ENCODE measurements around the gene INCA1.

The INCA1 gene, protein sequence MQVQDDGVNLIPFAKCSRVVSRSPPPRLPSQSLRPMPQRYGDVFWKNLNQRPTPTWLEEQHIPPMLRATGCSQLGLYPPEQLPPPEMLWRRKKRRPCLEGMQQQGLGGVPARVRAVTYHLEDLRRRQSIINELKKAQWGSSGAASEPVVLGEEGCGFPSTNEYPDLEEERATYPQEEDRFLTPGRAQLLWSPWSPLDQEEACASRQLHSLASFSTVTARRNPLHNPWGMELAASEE

DNA sequence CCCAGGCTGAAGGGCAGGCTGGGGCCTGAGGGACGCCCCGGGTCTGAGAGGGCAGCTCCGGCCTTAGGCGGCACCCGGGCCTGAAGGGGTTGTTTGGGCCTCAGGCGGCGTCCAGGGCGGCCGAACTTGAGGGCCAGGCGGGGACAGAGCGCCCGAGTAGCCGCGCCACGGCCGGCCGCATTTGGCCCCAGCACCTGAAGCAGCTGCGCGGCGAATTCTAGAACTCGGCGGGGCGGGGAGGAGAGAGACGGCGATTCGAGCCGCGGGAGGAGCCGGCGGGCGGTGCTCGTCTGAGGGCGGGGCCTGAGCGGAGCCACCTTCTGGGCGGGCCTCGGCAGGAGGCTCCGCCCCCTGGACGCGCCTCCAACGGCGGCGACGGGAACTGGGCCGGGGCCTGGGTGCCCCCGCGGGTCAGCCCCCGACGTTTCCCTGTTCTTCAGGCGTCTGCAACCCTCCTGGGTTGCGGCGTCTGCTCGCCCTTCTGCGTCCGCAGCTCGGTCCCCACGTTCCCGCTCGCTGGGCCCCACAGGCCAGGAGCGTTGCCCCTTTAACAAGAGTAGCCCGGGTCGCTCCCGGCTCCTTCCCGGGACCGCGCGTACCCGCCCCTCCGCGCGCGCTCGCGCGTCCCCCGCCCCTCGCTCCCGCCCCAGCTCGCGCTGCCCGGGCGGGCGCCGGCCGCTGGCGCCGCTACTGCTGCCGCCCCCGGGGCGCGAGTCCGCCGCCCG is at the start of gene INCA1, which contains the start of gene KIF1C:
TSS of gene INCA1 (minus strand) at position 221 of the 725 bp plus-strand sequence. CDS start 3,085 bp downstream, outside the sequence.
TSS of gene KIF1C (plus strand) at position 649 of the 725 bp plus-strand sequence. CDS start 2,297 bp downstream, outside the sequence.
- no peaks in the 10 kb centered on the region for H3K27me3 ChIP-seq (ENCODE audit: control insufficient read depth in 2 of 2, insufficient read depth in 2 of 2, low read length in 2 of 2)
- H3K9ac ChIP-seq (ENCODE audit: low read depth in 1 of 2, low read length in 2 of 2), result peak within 1 kb of the TSS; percentile 90
- no peaks in the 10 kb centered on the region for H3K9me3 ChIP-seq (ENCODE audit: control insufficient read depth in 2 of 2, low read length in 2 of 2)
- peaks cover 19 to 20% of the 10 kb centered on the region in 2 donors for H3K36me3 ChIP-seq (ENCODE audit: control insufficient read depth in 2 of 2, insufficient read depth in 2 of 2, low read length in 2 of 2)
- peaks cover 22 to 25% of the 10 kb centered on the region in 2 donors for H3K4me1 ChIP-seq (ENCODE audit: control insufficient read depth in 2 of 2, insufficient read depth in 2 of 2, low read length in 2 of 2)
- peak within 1 kb of the TSS; percentile 93 to 98 for H3K4me3 ChIP-seq (ENCODE audit: low read length in 2 of 2)
- H3K27ac ChIP-seq (ENCODE audit: low read depth in 2 of 2, low read length in 2 of 2), result peak within 1 kb of the TSS; percentile 87 to 90

DNA sequence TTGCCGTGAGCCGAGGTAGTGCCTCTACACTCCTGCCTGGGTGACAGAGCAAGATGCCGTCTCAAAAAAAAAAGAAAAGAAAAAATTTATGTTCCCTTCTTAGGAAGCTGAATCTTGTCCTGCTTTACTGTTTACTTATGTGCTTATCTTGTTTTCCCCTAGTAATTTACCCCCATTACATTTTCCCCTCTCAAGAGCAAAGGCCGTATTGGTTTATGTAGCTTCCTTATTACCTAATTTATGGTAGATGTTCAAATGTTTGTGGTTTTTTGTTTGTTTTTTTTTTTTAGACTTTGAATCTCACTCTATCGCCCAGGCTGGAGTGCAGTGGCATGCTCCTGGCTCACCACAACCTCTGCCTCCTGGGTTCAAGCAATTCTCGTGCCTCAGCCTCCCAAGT is 48.2 kb upstream of the INCA1 start:
- peaks cover 21 to 22% of the 10 kb centered on the region in 2 donors for H3K4me1 ChIP-seq (ENCODE audit: control insufficient read depth in 2 of 2, insufficient read depth in 2 of 2, low read length in 2 of 2)
- no peak overlapping the region for H3K4me3 ChIP-seq (ENCODE audit: low read length in 2 of 2)
- no peaks in the 10 kb centered on the region for H3K9me3 ChIP-seq (ENCODE audit: control insufficient read depth in 2 of 2, low read length in 2 of 2)
- no peak overlapping the region for H3K9ac ChIP-seq (ENCODE audit: low read depth in 1 of 2, low read length in 2 of 2)
- no peaks in the 10 kb centered on the region for H3K36me3 ChIP-seq (ENCODE audit: control insufficient read depth in 2 of 2, insufficient read depth in 2 of 2, low read length in 2 of 2)
- H3K27ac ChIP-seq (ENCODE audit: low read depth in 2 of 2, low read length in 2 of 2), result peak overlapping the region; percentile 7 to 26
- no peaks in the 10 kb centered on the region for H3K27me3 ChIP-seq (ENCODE audit: control insufficient read depth in 2 of 2, insufficient read depth in 2 of 2, low read length in 2 of 2)

- Histone ChIP-seq H3K4me1 (ENCODE audit: control insufficient read depth in 2 of 2, insufficient read depth in 2 of 2, low read length in 2 of 2) (peaks cover 19 to 22% of the 10 kb centered on the region in 2 donors), H3K36me3 (ENCODE audit: control insufficient read depth in 2 of 2, insufficient read depth in 2 of 2, low read length in 2 of 2) (no peaks in the 10 kb centered on the region), H3K4me3 (ENCODE audit: low read length in 2 of 2) (no peak overlapping the region), H3K27ac (ENCODE audit: low read depth in 2 of 2, low read length in 2 of 2) (peak overlapping the region; percentile 7 to 26), H3K27me3 (ENCODE audit: control insufficient read depth in 2 of 2, insufficient read depth in 2 of 2, low read length in 2 of 2) (no peaks in the 10 kb centered on the region), H3K9me3 (ENCODE audit: control insufficient read depth in 2 of 2, low read length in 2 of 2) (no peaks in the 10 kb centered on the region), H3K9ac (ENCODE audit: low read depth in 1 of 2, low read length in 2 of 2) (peak overlapping the region in 1 of 2 donors; percentile 31)
These were observed 47.3 kb upstream of the INCA1 start for GRCh38 chr17:5044630-5045029.

- Histone ChIP-seq H3K36me3 (ENCODE audit: control insufficient read depth in 2 of 2, insufficient read depth in 2 of 2, low read length in 2 of 2) (no peaks in the 10 kb centered on the region), H3K9ac (ENCODE audit: low read depth in 1 of 2, low read length in 2 of 2) (no peak overlapping the region), H3K4me3 (ENCODE audit: low read length in 2 of 2) (no peak overlapping the region), H3K27me3 (ENCODE audit: control insufficient read depth in 2 of 2, insufficient read depth in 2 of 2, low read length in 2 of 2) (no peaks in the 10 kb centered on the region), H3K9me3 (ENCODE audit: control insufficient read depth in 2 of 2, low read length in 2 of 2) (no peaks in the 10 kb centered on the region), H3K27ac (ENCODE audit: low read depth in 2 of 2, low read length in 2 of 2) (no peak overlapping the region), H3K4me1 (ENCODE audit: control insufficient read depth in 2 of 2, insufficient read depth in 2 of 2, low read length in 2 of 2) (peaks cover 14 to 22% of the 10 kb centered on the region in 2 donors)
These were observed 46.2 kb upstream of the INCA1 start for GRCh38 chr17:5043524-5043923.

GRCh38 chr17:5042157-5043022 is 45.1 kb upstream of the INCA1 start:
- no peaks in the 10 kb centered on the region for H3K9me3 ChIP-seq (ENCODE audit: control insufficient read depth in 2 of 2, low read length in 2 of 2)
- H3K27ac ChIP-seq (ENCODE audit: low read depth in 2 of 2, low read length in 2 of 2), result peak overlapping the region; percentile 30 to 40
- H3K9ac ChIP-seq (ENCODE audit: low read depth in 1 of 2, low read length in 2 of 2), result peak overlapping the region; percentile 14 to 18
- H3K27me3 ChIP-seq (ENCODE audit: control insufficient read depth in 2 of 2, insufficient read depth in 2 of 2, low read length in 2 of 2), result no peaks in the 10 kb centered on the region
- peak overlapping the region; percentile 49 to 50 for H3K4me3 ChIP-seq (ENCODE audit: low read length in 2 of 2)
- no peaks in the 10 kb centered on the region for H3K36me3 ChIP-seq (ENCODE audit: control insufficient read depth in 2 of 2, insufficient read depth in 2 of 2, low read length in 2 of 2)
- H3K4me1 ChIP-seq (ENCODE audit: control insufficient read depth in 2 of 2, insufficient read depth in 2 of 2, low read length in 2 of 2), result peaks cover 14 to 19% of the 10 kb centered on the region in 2 donors

DNA sequence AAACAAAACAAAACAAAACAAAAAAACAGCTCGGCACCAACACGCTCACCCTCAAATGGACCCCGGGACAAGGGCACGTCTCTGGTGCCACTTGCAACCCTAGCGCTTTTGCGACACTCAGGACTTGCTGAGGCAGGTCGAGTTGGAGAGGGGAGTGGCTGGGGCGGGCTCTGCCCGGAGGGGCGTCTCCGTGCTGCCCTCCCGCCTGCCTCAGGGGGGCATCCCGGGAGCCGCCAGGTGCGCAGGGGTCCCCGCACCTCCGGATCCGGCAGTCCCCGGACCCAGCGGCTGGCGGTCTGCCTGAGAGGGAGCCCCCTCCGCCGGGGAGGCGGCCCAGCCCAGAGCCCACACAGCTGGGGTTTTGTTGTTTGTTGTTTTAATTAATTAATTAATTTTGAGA is 38.0 kb upstream of the INCA1 start, which contains the start of gene SLC52A1:
TSS of gene SLC52A1 (minus strand) at position 112 of the 400 bp plus-strand sequence. CDS start 820 bp downstream, outside the sequence.
- Histone ChIP-seq H3K36me3 (ENCODE audit: control insufficient read depth in 2 of 2, insufficient read depth in 2 of 2, low read length in 2 of 2) (no peaks in the 10 kb centered on the region), H3K4me3 (ENCODE audit: low read length in 2 of 2) (peak within 1 kb of the TSS; percentile 54 to 58), H3K9me3 (ENCODE audit: control insufficient read depth in 2 of 2, low read length in 2 of 2) (no peaks in the 10 kb centered on the region), H3K27ac (ENCODE audit: low read depth in 2 of 2, low read length in 2 of 2) (no peak within 1 kb of the TSS), H3K9ac (ENCODE audit: low read depth in 1 of 2, low read length in 2 of 2) (peak within 1 kb of the TSS in 1 of 2 donors; percentile 56), H3K4me1 (ENCODE audit: control insufficient read depth in 2 of 2, insufficient read depth in 2 of 2, low read length in 2 of 2) (peaks cover 4 to 6% of the 10 kb centered on the region in 2 donors), H3K27me3 (ENCODE audit: control insufficient read depth in 2 of 2, insufficient read depth in 2 of 2, low read length in 2 of 2) (no peaks in the 10 kb centered on the region)

DNA sequence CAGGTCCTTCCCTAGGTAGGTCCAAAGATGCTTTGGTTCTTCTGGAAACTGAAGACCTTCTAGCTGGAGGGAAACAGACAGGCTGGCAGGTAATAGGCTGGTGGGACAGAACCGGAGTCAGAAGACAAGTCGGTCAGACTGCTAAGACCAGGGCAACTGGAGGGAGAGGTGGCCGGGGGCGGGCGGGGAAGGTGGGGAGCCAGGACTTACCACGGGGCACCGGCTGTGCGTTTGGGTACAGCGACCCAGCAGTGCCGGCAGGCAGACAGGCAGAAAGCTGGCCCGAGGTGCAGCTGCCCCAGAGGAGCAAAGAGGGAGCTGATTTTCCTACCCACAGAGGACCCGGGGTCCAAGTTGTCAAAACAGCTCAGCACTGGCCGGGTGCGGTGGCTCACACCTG is 37.3 kb upstream of the INCA1 start:
- H3K9me3 ChIP-seq (ENCODE audit: control insufficient read depth in 2 of 2, low read length in 2 of 2), result no peaks in the 10 kb centered on the region
- H3K36me3 ChIP-seq (ENCODE audit: control insufficient read depth in 2 of 2, insufficient read depth in 2 of 2, low read length in 2 of 2), result no peaks in the 10 kb centered on the region
- H3K27ac ChIP-seq (ENCODE audit: low read depth in 2 of 2, low read length in 2 of 2), result no peak overlapping the region
- H3K4me1 ChIP-seq (ENCODE audit: control insufficient read depth in 2 of 2, insufficient read depth in 2 of 2, low read length in 2 of 2), result peaks cover 4 to 6% of the 10 kb centered on the region in 2 donors
- H3K9ac ChIP-seq (ENCODE audit: low read depth in 1 of 2, low read length in 2 of 2), result no peak overlapping the region
- no peaks in the 10 kb centered on the region for H3K27me3 ChIP-seq (ENCODE audit: control insufficient read depth in 2 of 2, insufficient read depth in 2 of 2, low read length in 2 of 2)
- no peak overlapping the region for H3K4me3 ChIP-seq (ENCODE audit: low read length in 2 of 2)

GRCh38 chr17:5034063-5034462 is 36.7 kb upstream of the INCA1 start:
- H3K4me1 ChIP-seq (ENCODE audit: control insufficient read depth in 2 of 2, insufficient read depth in 2 of 2, low read length in 2 of 2), result peaks cover 4 to 6% of the 10 kb centered on the region in 2 donors
- H3K4me3 ChIP-seq (ENCODE audit: low read length in 2 of 2), result no peak overlapping the region
- no peaks in the 10 kb centered on the region for H3K27me3 ChIP-seq (ENCODE audit: control insufficient read depth in 2 of 2, insufficient read depth in 2 of 2, low read length in 2 of 2)
- H3K9ac ChIP-seq (ENCODE audit: low read depth in 1 of 2, low read length in 2 of 2), result no peak overlapping the region
- no peaks in the 10 kb centered on the region for H3K9me3 ChIP-seq (ENCODE audit: control insufficient read depth in 2 of 2, low read length in 2 of 2)
- H3K27ac ChIP-seq (ENCODE audit: low read depth in 2 of 2, low read length in 2 of 2), result no peak overlapping the region
- no peaks in the 10 kb centered on the region for H3K36me3 ChIP-seq (ENCODE audit: control insufficient read depth in 2 of 2, insufficient read depth in 2 of 2, low read length in 2 of 2)

GRCh38 chr17:5033352-5034015 is 36.2 kb upstream of the INCA1 start:
- H3K4me1 ChIP-seq (ENCODE audit: control insufficient read depth in 2 of 2, insufficient read depth in 2 of 2, low read length in 2 of 2), result peaks cover 4 to 6% of the 10 kb centered on the region in 2 donors
- no peak overlapping the region for H3K9ac ChIP-seq (ENCODE audit: low read depth in 1 of 2, low read length in 2 of 2)
- no peak overlapping the region for H3K27ac ChIP-seq (ENCODE audit: low read depth in 2 of 2, low read length in 2 of 2)
- H3K27me3 ChIP-seq (ENCODE audit: control insufficient read depth in 2 of 2, insufficient read depth in 2 of 2, low read length in 2 of 2), result no peaks in the 10 kb centered on the region
- H3K9me3 ChIP-seq (ENCODE audit: control insufficient read depth in 2 of 2, low read length in 2 of 2), result no peaks in the 10 kb centered on the region
- H3K4me3 ChIP-seq (ENCODE audit: low read length in 2 of 2), result no peak overlapping the region
- no peaks in the 10 kb centered on the region for H3K36me3 ChIP-seq (ENCODE audit: control insufficient read depth in 2 of 2, insufficient read depth in 2 of 2, low read length in 2 of 2)

Data from mucosa of rectum (tissue), 2 donors.